Measurements from ENCODE around the gene SLC7A11.

The SLC7A11 gene

DNA sequence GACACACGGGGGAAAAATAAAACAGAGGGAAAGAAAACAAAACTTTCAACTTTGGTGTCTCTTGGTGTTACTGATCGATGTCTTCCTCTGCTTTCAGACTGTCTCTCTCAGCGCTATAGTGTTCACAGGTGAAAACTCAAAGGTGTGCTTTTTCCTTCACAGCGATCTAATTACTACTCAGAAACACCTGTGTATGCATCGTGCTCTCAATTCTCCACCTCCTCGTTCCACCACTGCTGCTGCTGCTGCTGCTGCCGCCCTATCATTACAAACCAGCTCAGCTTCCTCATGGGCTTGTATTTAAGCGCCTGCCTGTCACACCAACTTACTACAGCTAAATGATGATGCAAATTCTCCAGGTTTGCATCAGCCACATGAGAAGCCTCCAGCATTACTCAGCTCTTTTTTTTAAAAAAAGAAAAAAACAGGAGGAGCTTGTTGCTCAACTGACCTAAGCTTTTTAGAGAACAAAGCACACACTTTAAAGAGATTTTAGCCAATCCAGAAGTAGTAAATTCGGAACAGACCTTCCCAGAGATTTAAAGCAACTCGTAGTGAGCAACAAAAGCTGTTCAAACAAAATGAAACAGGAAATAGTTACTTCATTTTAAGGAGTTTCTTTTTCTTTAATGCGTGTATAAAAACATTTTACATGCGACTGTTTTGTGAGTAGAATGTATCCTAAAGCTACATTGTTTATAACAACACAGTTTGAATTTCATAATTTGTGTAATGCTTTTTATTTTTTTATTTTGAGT is at the start of gene SLC7A11:
TSS of gene SLC7A11 (minus strand) at position 274 of the 758 bp plus-strand sequence. CDS start 280 bp downstream, outside the sequence.
- no peak for DNase-seq (ENCODE audit: low read depth in 2 of 2)

DNA sequence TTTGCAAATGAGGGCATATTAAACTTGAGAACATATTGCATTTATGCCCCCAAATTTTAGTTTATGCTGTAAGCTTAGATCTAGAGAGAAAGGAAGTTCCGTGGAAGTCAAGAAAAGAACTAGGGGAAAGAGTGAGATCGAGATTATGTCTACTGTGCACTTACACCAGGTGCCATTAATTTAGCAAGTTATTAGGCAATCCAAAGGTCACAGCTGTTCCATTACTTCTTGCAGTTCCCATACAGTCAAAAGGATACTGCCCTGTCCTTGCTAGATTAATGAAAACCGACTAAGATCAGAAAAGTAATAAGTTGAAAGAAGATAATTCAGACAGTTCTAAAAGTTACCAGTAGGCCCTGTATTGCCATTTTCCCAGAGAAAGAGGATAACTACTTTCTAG is 49.3 kb upstream of the SLC7A11 start:
- no peak for DNase-seq (ENCODE audit: low read depth in 2 of 2)

DNA sequence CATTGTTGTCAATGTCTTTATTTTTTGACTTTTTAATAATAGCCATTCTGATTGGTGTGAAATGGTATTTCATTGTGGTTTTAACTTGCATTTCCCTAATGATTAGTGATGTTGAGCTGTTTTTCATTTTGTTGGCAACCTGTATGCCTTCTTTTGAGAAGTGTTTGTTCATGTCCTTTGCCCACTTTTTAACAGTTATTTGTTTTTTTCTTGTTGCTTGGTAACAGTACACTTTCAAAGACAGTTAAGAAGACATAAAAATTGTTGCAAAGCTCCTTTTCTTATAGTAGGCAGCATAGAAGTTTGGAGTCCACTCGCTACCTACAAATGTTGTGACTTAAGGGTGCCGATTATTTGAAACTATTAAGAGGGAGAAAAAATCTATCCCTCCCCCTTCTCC is 48.7 kb upstream of the SLC7A11 start:
- DNase-seq (ENCODE audit: low read depth in 2 of 2), result no peak

DNA sequence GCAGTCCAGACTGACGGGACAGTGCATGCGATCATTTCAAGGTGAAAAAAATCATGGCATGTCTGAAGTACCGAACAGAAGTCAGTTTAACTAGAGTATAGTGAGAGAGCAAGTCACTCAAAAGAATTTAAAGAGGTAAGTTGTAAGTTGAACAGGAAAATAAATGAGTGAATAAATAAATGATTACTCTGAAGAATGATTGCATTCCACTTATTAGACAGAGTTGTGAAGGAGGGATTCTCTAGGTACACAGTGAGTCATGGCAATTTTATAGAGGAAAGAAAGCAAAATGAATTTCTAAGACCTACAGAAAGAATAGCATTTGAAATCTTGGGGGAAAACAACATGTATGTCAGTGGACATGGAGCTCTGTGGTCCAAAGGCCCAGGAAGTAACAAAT is 37.1 kb upstream of the SLC7A11 start:
- DNase-seq (ENCODE audit: low read depth in 2 of 2), result no peak

DNA sequence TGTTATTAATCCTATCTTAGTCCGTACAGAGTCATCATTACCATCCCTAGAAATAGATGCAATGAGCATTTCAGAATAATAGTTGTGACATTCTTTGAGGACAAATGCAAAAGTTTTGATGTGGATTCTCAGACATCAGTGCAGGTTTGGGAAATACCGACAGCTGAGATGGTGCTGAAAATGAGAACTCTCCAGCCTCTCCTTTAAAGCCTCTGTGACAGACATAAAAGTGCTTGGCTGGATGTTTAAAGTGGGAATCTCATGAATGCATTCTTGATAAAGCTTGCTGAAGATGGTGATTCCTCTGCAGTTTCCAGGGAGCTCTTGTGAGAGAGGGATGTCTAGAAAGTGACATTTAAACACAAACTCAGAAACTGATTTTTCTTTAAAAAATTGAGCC is 35.0 kb upstream of the SLC7A11 start:
- no peak for DNase-seq (ENCODE audit: low read depth in 2 of 2)

DNA sequence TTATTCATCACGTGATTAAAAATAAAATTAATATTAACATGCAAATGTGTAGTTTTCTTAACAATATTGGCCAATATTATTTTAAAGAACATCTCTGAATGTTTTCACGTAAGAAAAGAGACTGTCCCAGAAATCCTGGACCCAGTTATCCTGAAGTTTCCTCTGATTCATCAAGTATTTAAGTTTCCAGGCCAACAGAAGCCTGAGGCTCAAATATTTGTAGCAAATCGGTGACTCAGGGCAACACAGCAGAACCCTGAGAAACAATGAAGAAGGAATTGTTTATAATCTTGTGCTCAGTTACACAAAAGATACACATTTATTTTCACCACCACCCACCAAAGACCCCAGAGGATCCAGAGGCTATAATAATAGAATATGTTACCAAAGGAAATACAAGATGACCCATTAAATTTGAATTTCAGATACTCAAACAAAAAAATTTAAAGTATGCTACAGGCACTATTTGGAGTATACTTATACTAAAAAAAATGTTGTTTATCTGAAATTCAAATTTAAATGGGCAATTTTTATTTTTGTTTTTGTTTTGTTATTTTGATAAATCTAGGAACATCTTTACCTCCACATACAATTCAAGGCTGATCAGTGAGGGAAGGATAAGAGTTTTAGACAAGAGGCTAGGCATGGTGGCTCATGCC is 33.9 kb upstream of the SLC7A11 start:
- DNase-seq (ENCODE audit: low read depth in 2 of 2), result no peak

DNA sequence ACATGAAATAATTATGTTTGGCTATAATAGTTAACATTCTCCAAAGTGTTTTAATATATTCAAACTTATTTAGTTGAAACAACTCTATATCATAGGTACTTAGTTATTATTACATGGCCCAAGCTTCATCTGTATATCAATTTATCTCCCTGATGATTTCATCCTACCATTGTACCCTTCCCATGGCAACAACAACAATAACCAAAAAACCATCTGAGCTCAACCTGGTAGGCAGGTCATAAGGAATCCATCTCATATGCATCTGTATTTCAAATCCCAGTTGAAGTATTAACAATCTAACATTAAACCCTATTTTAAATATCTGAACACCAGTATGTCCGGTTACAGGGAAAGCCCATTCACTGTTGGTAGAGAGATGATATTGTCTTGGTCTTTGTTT is 33.1 kb upstream of the SLC7A11 start:
- no peak for DNase-seq (ENCODE audit: low read depth in 2 of 2)

DNA sequence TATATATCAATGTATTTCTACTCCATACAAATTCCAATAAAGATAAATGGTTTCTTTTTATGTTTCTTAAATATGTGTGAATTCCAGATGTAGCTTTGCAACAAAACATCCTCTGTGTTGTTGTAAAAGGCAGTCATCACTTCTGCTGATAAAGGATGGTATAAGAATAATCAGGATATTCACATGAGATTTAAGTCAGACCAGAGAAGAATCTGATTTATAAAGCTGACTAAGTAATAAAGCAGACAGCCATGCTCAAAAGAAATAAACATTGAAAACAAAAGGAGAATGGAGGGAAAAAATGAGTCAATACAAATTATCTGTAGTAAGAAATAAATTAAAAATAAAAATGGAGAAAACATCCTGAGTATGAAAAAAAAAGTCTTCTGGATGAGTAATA is 27.0 kb upstream of the SLC7A11 start:
- no peak for DNase-seq (ENCODE audit: low read depth in 2 of 2)

DNA sequence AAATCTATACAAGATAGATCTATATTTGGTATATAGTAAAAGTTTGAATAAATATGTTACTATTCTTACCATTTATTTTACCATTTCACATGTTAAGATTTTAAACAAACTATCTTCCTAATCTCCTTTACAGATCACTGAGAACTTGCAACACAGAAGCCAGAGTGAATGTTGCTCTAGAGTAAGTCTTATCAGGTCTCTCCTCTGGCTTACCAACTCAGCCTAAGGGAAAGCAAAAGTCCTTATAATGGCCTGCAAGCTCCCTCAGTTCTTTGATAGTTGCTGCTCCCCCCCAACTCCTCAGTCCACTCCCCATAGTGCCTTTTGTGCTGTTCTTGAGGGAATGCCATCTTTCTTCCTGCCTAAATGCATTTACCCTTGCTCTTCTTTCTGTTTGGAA is 25.7 kb upstream of the SLC7A11 start:
- no peak for DNase-seq (ENCODE audit: low read depth in 2 of 2)

DNA sequence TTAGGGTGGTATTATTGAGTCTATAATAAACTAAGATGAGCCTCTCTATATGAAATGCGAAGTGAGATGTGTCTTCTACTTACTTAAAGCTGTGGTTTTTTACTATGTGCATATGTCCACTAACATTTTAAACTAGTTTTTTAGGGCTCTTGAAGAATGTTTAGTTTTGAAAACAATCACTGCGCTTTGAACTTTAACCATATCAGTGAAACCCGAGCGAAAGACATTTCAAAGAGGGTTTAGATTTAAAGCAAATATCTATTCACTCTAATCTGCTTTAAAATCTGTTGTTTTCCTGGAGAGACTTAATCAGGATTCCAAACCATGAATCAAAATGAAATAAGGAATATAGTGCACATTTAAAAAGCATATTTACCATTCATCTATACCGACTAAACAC is 24.8 kb upstream of the SLC7A11 start:
- DNase-seq (ENCODE audit: low read depth in 2 of 2), result no peak

DNA sequence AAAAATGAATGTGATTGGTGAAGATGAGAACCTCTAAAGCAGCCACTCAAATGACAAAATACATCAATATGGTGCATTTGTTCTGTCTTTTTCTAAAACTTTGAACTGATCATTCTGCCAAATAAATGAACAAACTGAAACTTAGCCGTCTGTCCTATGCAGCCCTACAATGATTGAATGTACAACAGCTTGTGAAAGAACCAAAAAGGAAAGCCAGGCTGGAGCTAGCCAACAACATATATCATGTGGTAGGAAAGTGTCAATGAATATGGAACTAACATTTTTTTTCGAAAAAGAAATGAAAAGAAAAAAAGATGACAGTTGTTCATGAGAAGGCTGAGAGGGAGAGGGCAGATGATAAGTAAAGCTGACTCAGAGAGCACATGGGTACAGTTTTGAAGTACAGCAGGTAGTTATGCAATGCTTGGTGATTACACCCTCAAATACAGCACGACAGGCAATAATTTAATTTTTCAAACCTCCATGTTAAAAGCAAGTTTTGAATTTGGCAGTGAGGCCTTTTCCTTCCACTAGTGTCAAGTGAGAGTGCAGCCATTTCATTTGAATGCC is 21.2 kb upstream of the SLC7A11 start:
- DNase-seq (ENCODE audit: low read depth in 2 of 2), result no peak

DNA sequence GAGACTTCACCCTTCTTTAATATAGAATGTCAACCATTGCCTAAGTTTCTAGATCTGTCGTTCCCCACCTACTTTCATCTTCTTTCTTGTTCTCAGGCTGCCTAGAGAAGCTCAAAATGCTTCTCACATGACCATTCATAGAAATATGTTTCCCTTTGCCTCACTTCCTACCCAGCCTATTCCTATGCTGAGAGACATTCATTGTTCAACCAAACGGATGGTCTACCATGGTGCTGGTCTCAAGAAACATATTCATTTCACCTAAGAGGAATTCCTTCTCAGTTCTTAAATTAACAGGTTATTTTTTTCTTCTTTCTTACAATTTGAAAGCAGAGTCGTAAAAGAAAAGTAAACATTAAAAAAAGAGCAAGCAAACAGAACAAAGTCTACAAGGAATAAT is 20.3 kb upstream of the SLC7A11 start:
- DNase-seq (ENCODE audit: low read depth in 2 of 2), result no peak

DNA sequence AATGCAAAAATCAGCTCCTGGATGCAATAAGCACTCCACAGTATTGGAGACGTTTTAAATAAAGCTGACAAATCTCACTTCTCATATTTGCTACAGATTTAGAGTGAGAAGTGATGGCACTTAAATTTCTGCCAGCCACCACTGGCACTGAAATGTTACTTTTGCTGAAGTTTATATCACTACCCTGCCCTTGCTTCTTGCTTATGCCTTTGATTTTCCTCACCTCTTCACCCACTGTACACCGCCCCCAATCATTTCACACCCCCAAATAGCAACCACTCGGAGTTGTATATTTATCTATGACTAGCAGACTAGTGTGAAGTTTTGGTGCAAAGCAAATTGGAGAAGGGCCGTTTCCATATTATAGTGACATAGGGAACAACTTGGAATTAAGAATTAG is 19.9 kb upstream of the SLC7A11 start:
- DNase-seq (ENCODE audit: low read depth in 2 of 2), result no peak

DNA sequence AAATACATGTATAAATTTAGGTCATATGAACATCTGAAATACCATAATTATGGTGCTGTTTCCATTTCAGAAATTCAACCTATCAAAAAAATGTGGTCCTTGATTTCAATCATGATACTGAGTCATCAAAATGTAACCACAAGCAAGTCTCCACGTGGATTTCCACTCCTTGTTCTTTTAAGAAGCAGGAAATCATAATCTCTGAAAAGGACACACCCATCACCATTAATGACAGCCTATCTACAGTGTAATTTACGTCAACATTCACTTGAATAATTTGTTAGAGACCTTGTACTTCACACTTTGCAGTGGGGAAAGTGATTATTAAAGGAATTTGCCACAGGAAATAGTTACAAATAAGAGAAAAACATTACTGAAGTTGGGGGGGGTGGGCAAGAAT is 17.7 kb upstream of the SLC7A11 start:
- no peak for DNase-seq (ENCODE audit: low read depth in 2 of 2)

DNA sequence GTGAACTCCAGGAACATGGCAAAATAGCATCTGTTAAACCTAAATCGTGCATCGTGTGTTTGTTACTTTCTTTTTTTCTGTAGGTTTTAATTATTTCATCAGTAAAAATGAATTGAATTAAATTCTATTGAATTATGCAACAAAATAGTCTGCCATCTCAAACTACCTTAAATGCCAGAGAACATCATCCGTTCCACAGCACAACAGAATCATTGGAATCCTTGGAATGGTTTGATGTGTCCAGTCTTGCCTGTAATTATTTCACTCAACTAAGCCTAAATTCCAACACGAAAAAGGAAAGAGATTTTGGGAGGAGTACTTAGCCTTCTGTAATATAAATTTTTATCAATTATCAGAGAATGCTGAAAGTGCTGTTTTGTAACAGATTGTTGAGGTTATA is 17.1 kb upstream of the SLC7A11 start:
- no peak for DNase-seq (ENCODE audit: low read depth in 2 of 2)

DNA sequence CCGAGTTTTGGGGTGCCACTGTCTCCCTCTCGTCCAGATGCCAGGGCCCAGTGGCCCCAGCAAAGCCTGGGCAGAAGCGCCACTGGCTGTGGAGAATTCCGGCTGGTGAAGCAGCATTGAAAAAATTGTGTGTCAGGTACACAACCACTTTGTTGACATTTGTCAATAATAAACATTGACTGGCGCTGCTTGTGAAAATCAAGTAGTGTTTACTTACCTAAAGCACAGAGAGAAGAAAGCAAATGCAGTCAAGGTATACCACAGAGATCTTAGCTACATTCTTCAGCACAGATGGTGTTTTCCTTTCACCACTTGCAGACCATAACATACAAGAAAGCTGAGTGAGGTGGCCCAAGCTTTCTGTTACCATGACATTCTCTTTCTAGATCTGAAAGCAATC is 14.5 kb upstream of the SLC7A11 start:
- DNase-seq (ENCODE audit: low read depth in 2 of 2), result no peak

DNA sequence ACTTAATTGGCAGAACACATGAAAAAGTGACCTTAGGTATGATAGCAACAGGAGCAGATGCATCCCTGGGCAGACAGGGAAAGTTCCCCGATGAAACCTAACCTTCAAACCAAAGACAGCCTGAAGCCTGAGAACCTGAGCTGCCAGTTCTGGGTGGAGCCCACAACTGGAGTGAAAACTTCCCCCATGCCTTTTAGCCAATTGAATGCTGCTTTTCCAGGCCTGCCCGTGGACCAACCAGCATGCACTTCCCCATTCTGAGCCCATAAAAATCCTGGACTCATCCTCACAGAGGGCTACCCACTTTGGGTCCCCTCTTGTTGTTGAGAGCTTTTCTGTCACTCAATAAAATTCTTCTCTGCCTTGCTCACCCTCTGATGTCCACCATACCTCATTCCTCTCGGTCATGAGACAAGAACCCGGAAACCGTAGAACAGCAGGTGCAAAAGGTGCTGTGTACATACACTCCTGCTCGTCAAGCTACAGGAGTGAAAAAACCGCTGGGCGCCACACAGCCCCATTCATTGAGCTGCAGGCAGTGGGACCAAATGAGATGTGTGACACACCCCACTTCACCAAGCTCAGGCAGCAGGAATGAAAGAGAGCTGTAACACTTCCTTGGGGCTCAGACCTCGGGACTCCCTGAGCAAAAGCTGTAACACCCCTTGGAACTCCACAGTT is 13.9 kb upstream of the SLC7A11 start:
- DNase-seq (ENCODE audit: low read depth in 2 of 2), result no peak

DNA sequence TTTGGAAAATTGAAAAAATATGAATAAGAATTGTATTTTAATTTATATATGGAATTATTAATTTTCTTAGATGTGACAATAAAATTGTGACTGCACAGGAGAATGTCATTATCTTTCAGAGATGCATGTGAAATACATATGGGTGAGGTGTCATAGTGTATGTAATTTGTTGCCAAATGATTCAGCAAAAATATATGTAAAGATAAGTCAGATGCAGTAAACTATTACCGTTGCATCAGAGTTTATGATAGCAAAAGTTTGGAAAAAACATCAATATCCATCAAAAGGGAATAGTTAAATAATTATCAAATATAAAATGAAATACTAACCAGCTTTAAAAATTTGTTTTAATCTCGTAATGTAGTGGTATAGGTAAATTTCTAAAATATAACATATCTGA is 10.4 kb upstream of the SLC7A11 start:
- DNase-seq (ENCODE audit: low read depth in 2 of 2), result no peak

DNA sequence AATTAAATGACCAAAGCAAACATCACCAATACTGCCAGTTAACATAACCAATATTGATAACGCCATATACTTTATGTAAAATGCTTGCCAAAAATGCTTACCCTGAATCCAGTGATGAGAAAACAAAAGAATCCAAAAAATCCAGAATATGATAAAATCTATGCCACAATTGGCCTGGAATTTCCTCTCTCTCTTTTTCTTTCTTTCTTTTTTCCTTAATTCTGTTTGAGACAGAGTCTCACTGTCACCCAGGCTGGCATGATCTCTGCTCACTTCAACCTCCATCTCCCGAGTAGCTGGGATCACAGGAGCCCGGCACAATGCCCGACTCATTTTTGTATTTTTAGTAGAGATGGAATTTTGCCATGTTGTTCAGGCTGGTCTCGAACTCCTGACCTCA is 9.8 kb upstream of the SLC7A11 start:
- DNase-seq (ENCODE audit: low read depth in 2 of 2), result no peak

DNA sequence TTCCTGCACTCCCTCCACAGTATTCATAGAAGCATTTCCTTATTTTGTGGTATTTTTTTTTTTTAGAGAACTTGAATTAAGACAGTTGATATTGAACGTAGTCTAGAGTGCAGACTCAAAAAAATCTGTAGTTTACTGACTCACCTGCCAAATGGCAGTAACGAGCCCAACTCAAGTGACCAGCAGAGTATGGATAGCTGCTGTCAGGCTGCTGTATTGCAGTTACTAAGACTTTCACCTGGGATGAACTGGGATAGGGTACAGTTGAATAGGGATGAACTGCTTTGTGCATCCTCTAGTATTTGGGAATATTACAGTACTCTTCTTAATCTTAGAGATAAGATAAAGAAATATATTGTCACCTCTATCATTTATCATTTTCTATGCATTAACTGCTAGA is 7.0 kb upstream of the SLC7A11 start:
- DNase-seq (ENCODE audit: low read depth in 2 of 2), result no peak

DNA sequence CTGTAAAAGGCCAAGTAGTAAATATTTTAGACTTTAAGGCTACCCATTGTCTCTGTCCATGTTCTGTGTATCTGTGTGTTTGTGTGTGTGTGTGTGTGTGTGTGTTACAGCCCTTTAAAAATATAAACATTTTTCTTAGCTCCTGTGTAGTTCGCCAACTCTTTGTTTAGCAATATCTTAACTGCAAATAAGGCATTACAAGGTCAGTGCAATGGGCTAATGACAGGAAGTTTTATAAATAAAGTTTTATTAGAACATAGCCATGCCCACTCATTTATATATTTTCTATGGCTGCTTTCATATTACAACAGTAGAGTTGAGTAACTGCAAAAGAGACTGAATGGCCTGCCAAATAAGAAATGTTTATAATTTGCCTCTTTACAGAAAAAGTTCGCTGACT is 5.9 kb upstream of the SLC7A11 start:
- DNase-seq (ENCODE audit: low read depth in 2 of 2), result no peak

DNA sequence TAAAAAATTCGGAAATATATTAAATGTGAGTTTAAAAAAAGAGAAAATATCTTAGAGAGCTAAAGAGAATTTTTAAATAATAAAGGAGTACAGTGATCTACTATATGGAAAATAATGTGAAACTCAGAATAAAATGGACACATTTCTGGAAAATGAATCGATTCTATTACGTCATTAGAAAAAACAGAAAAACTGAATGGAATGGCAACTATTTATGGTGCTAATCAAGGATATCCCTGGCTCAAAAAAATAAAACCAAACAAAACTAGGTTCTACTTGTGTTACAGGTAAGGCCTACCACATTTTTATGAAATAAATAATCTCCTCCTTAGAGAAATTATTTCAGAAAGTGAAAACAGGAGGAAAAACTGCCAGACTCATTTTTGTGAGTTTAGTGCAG is 5.5 kb upstream of the SLC7A11 start:
- DNase-seq (ENCODE audit: low read depth in 2 of 2), result no peak

DNA sequence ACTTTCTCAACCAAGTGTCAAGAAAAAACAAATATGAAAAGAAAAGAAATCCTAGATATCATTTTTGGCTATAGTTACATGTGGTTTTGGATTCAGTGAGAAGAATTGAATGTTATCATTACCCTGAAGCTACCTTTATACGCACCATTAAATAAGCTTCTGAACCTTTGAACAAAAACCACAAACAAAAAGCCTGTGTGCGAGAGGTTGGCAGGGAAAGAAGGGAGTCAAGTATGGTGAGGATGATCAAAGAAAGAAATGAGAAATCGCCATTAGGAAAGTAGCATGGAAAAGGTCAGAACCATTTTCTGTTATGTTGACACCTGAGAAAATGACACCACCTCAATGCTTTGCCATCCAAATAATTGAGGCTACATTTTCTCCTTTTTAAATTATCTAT is 1.2 kb upstream of the SLC7A11 start:
- DNase-seq (ENCODE audit: low read depth in 2 of 2), result no peak

Measured in stimulated activated CD8-positive, alpha-beta memory T cell treated with anti-CD3 and anti-CD28 coated beads, Interleukin-7, amount 100 ng/mL, for 1 hour (primary cell).